Mammary epithelial cell (primary cell): ENCODE measurements around the gene SCIN.

Experiments used
- EZH2 ChIP-seq: IDR thresholded peaks from 2 replicates; pipeline ENCODE4 v1.6.1; 2012; ENCODE audit warnings: low read length, inconsistent platforms, borderline replicate concordance
- TF ChIP-seq, protein P1 (sequence below), 2 donors: IDR thresholded peaks in 1 of 2; conservative IDR thresholded peaks in 1 of 2; 2 replicates each; pipeline ENCODE4 v1.5.1; 2011 to 2012; ENCODE audit warnings: inconsistent platforms in 2 of 2, low read length in 2 of 2, mild to moderate bottlenecking in 2 of 2, control low read depth in 1 of 2, low read depth in 1 of 2; ENCODE audit not compliant: insufficient read depth in 1 of 2; ENCODE audit errors: extremely low read depth in 1 of 2

DNA sequence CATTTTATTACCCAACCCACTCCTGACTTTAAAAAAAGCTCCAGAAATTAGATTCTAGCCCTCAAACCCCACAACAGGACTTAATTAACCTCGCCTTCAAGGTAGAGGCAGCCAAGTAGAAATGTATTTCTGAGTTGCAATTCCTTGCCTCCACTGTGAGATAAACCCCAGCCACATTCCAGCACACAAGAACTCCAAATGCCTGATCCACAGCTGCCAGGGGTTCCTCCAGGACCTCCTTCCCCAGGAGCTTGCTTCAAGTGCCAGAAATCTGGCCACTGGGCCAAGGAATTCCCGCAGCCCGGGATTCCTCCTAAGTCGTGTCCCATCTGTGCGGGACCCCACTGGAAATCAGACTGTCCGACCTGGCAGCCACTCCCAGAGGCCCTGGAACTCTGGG is 91.1 kb downstream of the SCIN start:
- TF ChIP-seq, protein P1, sequence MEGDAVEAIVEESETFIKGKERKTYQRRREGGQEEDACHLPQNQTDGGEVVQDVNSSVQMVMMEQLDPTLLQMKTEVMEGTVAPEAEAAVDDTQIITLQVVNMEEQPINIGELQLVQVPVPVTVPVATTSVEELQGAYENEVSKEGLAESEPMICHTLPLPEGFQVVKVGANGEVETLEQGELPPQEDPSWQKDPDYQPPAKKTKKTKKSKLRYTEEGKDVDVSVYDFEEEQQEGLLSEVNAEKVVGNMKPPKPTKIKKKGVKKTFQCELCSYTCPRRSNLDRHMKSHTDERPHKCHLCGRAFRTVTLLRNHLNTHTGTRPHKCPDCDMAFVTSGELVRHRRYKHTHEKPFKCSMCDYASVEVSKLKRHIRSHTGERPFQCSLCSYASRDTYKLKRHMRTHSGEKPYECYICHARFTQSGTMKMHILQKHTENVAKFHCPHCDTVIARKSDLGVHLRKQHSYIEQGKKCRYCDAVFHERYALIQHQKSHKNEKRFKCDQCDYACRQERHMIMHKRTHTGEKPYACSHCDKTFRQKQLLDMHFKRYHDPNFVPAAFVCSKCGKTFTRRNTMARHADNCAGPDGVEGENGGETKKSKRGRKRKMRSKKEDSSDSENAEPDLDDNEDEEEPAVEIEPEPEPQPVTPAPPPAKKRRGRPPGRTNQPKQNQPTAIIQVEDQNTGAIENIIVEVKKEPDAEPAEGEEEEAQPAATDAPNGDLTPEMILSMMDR (conservative IDR thresholded peaks at IDR 0.05 in 1 of 2, IDR thresholded peaks at IDR 0.05 in 1 of 2; ENCODE audit: extremely low read depth in 1 of 2, insufficient read depth in 1 of 2, low read depth in 1 of 2, low read length in 2 of 2) = no peak
- TF ChIP-seq EZH2 = no peak
